CD4-positive, alpha-beta T cell treated with Interleukin-12 subunit alpha and Interleukin-12 subunit beta, for 1 hour (primary cell): Measurements from ENCODE around the gene CAP1.
"Not testable (repeated sequence)": the region's sequence is repeated elsewhere in the genome, so short reads cannot be mapped to it uniquely, and the experiment has no call there.

Source experiments
- DNase-seq: peaks from one replicate; pipeline ENCODE4 v3.0.0-alpha.2; 2020

The CAP1 gene, protein sequence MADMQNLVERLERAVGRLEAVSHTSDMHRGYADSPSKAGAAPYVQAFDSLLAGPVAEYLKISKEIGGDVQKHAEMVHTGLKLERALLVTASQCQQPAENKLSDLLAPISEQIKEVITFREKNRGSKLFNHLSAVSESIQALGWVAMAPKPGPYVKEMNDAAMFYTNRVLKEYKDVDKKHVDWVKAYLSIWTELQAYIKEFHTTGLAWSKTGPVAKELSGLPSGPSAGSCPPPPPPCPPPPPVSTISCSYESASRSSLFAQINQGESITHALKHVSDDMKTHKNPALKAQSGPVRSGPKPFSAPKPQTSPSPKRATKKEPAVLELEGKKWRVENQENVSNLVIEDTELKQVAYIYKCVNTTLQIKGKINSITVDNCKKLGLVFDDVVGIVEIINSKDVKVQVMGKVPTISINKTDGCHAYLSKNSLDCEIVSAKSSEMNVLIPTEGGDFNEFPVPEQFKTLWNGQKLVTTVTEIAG

GRCh38 chr1:40040511-40041465 lies at the start of gene CAP1:
CAP1 (plus strand) TSS chr1:40040729; CDS start chr1:40059347, 18,618 bp downstream.
- DNase-seq: peak; percentile 100

- DNase-seq: no peak
These were observed 48.3 kb upstream of the CAP1 start for GRCh38 chr1:39992234-39992633.

DNA sequence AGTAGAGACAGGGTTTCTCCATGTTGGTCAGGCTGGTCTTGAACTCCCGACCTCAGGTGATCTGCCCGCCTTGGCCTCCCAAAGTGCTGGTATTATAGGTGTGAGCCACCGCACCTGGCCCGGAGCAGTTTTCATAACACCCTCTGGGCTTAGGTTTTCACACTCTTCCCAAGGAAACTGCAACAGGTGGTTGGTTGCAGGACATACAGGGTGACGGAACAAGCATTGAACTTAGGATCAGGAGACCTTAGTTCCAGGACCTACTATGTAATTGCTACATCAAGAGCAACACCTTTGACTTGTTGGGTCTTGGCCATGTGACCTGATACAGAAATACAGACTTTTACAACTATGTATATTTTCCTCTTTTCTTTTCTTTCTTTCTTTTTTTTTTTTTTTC lies 47.6 kb upstream of the CAP1 start:
- no peak for DNase-seq

DNA sequence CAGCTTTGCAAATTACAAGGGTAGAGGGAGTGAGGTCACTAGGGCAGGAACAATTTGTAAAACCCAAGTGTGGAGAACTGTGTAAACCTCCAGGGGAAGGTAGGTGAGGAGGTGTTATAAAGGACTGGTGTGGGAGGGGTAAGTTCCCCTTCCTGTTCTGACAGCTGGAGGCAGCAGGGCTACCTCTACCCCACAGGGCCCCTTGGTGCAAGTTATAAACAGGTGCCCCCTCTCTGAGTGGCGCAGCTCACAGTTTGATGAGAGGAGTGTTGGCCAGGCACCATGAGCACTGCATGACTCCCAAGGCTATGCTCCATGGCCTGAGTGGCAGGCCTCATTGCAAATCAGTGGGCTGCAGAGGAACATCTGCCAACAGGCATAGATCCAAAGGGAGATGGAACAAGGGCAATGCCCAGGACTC lies 44.5 kb upstream of the CAP1 start:
- DNase-seq: peak; percentile 25

DNA sequence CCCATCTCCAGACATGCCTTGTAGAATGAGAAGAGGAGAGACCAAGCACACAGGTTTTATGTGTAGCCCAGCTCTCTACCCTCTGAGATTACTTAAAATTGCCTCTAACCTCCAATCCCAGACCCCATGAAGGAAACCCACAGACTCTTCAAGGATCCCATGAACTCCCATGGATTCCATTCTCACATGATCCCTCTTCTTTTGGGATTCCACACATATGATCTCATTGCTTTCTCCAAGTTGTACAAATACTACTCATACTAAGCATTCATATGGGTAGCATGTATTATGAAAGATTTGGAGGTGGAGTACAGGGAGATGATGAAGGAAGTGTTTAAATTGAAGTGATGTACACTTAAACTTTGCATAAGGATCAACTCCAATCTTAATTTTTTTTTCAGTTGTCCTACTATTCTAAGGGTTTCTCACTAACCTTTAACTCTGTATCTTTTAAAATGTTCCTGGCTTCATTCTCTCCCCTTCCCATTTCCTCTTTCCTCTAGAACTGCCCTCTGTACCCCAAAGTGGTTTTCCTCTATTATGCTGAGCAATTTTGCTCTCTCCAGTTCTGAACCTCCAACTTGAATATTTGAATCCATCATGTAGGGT lies 44.0 kb upstream of the CAP1 start:
- DNase-seq: no peak

DNA sequence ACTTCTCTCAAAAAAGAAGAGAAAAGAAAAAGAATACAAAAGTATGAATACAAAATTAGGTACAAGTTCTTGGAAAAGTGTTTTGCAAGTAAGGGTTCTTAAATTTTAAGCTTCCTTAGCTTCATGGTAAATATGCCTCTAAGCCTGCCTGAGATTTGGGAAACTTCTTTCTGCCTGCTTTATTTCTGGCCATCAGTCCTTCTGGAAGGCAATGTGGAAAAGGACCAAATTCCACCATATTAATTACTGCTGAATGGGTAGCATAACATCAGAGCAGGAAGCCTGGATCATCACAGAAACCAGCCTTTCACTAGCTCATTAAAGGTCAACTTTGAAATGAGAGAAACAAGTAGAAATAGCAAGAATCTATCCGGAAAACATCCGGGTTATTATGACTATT lies 39.1 kb upstream of the CAP1 start:
- DNase-seq: no peak

GRCh38 chr1:40003156-40004093 lies 37.1 kb upstream of the CAP1 start:
- no peak for DNase-seq

DNA sequence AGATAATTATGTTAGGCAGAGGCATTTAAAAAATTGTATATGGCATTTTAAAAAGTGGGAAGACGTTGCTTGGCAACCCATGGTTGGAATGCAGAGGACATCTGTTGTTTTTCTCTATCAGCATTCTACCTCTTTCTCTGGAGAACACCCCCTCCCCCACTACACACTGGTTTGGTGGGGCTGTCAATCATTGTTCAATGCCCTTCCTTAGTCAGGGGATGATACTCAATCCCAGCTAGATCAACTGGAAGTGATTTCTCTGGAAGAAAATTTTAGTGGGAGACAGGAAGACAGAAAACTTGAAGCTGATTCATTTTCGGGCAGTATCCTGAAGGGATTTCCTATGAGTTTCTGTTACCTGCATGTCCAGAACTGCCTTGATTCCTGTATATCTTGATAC lies 35.7 kb upstream of the CAP1 start:
- DNase-seq: no peak

- DNase-seq: not testable (repeated sequence)
These were observed 33.0 kb upstream of the CAP1 start for GRCh38 chr1:40007481-40008034.

DNA sequence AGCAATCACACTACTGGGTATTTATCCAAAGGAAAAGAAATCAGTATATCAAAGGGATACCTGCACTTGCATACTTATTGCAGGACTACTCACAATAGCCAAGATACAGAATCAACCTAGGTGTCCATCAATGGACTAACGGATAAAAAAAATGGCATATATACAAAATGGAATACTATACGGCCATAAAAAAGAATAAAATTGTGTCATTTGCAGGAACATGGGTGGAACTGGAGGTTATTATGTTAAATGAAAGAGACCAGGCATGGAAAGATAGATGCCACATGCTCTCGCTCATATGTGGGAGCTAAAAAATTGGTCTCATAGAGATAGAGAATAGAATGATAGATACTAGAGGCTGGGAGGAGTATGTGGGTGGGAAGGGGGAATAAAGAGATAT lies 29.3 kb upstream of the CAP1 start:
- no peak for DNase-seq

GRCh38 chr1:40014253-40014706 lies 26.2 kb upstream of the CAP1 start:
- peak; percentile 47 for DNase-seq

DNA sequence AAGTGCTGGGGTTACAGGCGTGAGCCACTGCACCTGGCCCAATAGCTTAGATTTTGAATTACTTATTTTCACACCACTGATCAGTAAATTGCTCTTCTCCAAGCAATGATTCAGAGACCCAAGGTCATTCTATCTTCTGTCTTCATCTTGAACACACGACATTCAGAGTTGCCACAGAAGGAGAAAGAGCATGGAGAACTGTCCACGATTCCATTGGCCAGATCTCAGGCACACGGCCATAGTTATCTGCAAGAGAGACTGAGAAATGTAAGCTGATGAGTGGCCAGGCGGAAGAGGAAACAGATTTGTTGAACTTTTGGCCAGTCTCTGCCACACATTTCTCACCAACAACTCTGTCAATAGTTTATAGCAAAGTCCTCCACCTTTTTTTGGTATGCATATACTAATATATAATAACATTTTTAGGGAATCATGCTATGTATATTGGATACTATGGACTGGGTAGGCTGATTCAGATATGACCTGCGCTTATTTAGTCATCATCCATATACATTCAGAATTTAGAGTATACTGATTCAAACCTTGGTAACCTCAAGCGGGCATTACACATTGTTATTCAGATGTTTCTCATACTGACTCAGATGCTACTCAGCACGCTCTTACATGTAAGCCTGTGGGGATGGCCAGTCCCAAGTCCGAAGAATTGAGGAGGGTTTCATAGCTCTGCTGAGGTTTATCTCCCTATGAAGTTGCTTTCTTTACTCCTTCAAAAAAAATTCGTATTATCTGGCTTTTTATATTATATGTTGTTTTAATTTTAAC lies 25.5 kb upstream of the CAP1 start:
- DNase-seq: no peak

GRCh38 chr1:40017951-40018575 lies 22.5 kb upstream of the CAP1 start:
- no peak for DNase-seq

DNA sequence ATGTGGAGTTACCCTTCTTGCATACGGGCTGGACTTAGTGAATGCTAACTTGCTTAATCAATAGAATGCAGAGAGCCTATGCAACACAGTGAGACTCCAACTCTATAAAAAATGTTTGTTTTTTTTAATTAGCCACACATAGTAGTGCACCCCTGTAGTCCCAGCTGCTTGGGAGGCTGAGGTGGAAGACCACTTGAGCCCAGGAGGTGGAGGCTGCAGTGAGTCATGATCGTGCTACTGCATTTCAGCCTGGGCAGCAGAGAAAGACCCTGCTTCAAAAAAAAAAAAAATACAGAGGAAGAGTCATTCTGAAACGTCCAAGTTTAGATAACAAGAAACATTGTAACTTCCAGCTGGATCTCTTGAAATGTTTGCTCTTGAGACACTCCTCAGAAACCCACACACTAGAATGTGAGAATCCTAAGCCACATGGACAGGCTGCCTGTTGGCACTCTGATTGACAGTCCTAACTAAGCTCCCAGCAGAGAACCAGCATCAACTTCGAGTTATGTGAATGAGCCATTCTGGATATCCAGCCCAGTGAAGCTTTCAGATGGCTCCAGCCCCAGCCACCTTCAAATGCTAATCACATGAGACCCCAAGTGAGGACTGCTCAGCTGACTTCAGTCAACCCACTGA lies 20.0 kb upstream of the CAP1 start:
- DNase-seq: no peak

DNA sequence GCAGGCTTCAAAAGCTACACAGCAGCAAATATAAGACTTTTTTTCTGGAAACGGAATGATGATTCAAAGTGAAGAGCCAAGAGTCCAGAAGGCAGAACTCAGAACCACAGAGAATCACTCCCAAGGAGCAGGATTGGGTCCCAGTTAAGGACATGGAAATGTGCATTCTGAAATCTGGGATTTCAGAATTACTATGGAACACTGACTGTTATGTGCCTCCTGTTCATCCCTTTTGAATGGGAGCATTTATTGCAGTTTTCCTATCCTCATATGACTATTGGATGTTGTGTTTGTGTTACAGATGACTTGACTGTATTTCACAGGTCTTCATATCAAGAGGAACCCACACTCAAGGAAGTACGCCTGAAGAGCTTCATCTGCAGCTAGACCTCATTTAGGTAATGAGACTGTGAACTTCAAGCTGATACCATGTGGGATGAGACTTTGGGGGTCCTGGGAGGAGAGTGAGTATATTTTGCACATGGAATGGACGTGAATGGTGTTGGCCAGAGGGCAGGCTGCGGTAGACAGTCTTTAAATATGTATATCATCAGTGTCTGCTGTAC lies 17.1 kb upstream of the CAP1 start:
- DNase-seq: no peak

- no peak for DNase-seq
These were observed 15.9 kb upstream of the CAP1 start for GRCh38 chr1:40024671-40025070.

DNA sequence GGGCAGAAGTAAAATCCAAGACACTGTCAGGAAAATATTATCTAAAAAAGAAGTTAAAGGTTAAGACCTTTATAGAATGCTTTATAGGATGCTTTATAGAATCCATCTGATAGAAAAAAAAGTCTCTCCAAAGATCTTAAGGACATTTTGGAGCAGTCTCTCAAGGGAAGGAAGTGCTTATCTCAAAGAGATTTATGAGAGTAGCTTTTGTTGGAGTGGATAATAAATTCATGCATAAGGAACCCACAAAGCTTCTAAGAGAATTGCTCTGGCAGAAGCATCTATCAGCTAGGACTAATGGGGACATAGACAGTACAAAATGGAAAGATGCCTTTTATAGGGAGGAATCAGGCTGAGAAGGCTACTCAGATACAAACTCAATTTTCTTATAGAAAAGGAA lies 12.9 kb upstream of the CAP1 start:
- no peak for DNase-seq

- DNase-seq: no peak
These were observed 10.9 kb upstream of the CAP1 start for GRCh38 chr1:40029608-40030007.

GRCh38 chr1:40030528-40031135 lies 9.9 kb upstream of the CAP1 start:
- no peak for DNase-seq
